ENCODE measurements around the gene MRPS22. TPM values are rescaled to one million over a fixed set of nuclear protein-coding genes. Genes with fewer than 3 reads are reported as not detected.

Gene MRPS22
- total and polyA plus RNA-seq, 2 of the 13 experiments (the other 11 are each of a cell fraction or from before 2014, with no cell fraction given): 52.7 to 113 TPM

DNA sequence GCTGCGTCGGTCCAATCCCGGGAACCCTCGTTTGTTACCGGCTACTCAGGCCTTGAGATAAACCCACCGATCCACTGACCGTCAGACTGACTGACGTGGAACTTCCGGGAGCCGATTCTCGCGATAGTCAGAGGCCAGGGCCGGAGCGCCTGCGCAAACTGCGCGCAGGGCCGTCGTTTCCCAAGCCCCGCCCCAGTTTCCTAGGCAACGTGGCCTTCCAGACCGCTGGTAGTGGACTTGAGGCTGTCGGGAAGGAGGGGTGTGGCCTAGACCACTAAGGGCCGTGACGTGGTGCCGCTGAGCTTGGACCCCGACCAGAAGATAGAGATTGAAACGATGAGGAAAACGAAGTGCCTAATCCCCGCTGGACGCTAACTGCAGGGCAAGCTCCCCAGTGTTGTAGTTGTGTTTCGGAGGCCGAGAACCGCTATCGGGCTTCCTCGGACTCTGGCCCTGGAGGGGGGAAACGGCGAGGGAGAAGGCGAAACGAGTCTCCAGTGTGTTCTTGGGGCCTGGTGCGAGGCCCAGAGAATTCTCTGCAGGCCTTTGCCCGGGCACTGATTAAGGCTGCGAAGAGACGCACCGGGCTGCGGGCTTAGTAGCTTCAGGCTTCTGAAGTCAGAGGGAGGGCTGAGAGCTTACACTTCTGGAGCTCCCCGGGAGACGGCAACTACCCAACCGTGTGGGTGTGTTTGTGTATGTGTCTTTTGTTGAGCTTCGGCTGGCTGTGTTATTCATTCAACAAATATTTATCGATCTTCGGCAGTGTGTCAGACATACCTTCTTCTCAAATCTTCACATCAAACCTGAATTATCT lies 45.9 kb downstream of the MRPS22 start, which contains the start of gene COPB2 (continued):
- TF ChIP-seq, protein P1, sequence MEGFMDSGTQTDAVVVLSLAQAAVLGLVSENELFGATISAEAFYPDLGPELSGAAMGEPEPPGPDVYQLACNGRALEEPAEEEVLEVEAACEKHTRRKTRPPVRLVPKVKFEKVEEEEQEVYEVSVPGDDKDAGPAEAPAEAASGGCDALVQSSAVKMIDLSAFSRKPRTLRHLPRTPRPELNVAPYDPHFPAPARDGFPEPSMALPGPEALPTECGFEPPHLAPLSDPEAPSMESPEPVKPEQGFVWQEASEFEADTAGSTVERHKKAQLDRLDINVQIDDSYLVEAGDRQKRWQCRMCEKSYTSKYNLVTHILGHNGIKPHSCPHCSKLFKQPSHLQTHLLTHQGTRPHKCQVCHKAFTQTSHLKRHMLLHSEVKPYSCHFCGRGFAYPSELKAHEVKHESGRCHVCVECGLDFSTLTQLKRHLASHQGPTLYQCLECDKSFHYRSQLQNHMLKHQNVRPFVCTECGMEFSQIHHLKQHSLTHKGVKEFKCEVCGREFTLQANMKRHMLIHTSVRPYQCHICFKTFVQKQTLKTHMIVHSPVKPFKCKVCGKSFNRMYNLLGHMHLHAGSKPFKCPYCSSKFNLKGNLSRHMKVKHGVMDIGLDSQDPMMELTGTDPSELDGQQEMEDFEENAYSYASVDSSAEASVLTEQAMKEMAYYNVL (CRISPR knock-in tag; IDR thresholded peaks at IDR 0.05; ENCODE audit: borderline replicate concordance): peak; percentile 56; the same call in 1 of the 2 replicates
- TF ChIP-seq ZNF543 (CRISPR knock-in tag; IDR thresholded peaks at IDR 0.05) (no peak), ZNF83 (CRISPR knock-in tag; IDR thresholded peaks at IDR 0.05; ENCODE audit: borderline replicate concordance) (no peak), ZNF879 (CRISPR knock-in tag; IDR thresholded peaks at IDR 0.05) (peak; percentile 62; the same call in 1 of the 2 replicates), ZFP62 (CRISPR knock-in tag; IDR thresholded peaks at IDR 0.05) (no peak), EED (CRISPR knock-in tag; IDR thresholded peaks at IDR 0.05) (no peak), NFIC (IDR thresholded peaks at IDR 0.05; ENCODE audit: low read length) (no peak), ZNF17 (CRISPR knock-in tag; IDR thresholded peaks at IDR 0.05) (no peak), ZMYM3 (CRISPR knock-in tag; IDR thresholded peaks at IDR 0.05) (no peak; the same call in 1 of the 2 replicates), PLRG1 (conservative IDR thresholded peaks at IDR 0.05) (no peak), POLR2G (IDR thresholded peaks at IDR 0.05; ENCODE audit: low read depth, low read length) (peak; percentile 89), MIXL1 (CRISPR knock-in tag; IDR thresholded peaks at IDR 0.05) (no peak)
- TF ChIP-seq, protein P2, sequence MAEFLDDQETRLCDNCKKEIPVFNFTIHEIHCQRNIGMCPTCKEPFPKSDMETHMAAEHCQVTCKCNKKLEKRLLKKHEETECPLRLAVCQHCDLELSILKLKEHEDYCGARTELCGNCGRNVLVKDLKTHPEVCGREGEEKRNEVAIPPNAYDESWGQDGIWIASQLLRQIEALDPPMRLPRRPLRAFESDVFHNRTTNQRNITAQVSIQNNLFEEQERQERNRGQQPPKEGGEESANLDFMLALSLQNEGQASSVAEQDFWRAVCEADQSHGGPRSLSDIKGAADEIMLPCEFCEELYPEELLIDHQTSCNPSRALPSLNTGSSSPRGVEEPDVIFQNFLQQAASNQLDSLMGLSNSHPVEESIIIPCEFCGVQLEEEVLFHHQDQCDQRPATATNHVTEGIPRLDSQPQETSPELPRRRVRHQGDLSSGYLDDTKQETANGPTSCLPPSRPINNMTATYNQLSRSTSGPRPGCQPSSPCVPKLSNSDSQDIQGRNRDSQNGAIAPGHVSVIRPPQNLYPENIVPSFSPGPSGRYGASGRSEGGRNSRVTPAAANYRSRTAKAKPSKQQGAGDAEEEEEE (CRISPR knock-in tag; IDR thresholded peaks at IDR 0.05; ENCODE audit: borderline replicate concordance): no peak
- TF ChIP-seq, protein P3, sequence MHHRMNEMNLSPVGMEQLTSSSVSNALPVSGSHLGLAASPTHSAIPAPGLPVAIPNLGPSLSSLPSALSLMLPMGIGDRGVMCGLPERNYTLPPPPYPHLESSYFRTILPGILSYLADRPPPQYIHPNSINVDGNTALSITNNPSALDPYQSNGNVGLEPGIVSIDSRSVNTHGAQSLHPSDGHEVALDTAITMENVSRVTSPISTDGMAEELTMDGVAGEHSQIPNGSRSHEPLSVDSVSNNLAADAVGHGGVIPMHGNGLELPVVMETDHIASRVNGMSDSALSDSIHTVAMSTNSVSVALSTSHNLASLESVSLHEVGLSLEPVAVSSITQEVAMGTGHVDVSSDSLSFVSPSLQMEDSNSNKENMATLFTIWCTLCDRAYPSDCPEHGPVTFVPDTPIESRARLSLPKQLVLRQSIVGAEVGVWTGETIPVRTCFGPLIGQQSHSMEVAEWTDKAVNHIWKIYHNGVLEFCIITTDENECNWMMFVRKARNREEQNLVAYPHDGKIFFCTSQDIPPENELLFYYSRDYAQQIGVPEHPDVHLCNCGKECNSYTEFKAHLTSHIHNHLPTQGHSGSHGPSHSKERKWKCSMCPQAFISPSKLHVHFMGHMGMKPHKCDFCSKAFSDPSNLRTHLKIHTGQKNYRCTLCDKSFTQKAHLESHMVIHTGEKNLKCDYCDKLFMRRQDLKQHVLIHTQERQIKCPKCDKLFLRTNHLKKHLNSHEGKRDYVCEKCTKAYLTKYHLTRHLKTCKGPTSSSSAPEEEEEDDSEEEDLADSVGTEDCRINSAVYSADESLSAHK (CRISPR knock-in tag; IDR thresholded peaks at IDR 0.05; ENCODE audit: borderline replicate concordance): no peak
- TF ChIP-seq, protein P4, sequence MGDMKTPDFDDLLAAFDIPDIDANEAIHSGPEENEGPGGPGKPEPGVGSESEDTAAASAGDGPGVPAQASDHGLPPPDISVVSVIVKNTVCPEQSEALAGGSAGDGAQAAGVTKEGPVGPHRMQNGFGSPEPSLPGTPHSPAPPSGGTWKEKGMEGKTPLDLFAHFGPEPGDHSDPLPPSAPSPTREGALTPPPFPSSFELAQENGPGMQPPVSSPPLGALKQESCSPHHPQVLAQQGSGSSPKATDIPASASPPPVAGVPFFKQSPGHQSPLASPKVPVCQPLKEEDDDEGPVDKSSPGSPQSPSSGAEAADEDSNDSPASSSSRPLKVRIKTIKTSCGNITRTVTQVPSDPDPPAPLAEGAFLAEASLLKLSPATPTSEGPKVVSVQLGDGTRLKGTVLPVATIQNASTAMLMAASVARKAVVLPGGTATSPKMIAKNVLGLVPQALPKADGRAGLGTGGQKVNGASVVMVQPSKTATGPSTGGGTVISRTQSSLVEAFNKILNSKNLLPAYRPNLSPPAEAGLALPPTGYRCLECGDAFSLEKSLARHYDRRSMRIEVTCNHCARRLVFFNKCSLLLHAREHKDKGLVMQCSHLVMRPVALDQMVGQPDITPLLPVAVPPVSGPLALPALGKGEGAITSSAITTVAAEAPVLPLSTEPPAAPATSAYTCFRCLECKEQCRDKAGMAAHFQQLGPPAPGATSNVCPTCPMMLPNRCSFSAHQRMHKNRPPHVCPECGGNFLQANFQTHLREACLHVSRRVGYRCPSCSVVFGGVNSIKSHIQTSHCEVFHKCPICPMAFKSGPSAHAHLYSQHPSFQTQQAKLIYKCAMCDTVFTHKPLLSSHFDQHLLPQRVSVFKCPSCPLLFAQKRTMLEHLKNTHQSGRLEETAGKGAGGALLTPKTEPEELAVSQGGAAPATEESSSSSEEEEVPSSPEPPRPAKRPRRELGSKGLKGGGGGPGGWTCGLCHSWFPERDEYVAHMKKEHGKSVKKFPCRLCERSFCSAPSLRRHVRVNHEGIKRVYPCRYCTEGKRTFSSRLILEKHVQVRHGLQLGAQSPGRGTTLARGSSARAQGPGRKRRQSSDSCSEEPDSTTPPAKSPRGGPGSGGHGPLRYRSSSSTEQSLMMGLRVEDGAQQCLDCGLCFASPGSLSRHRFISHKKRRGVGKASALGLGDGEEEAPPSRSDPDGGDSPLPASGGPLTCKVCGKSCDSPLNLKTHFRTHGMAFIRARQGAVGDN (CRISPR knock-in tag; IDR thresholded peaks at IDR 0.05): peak; percentile 90
- TF ChIP-seq, protein P5, sequence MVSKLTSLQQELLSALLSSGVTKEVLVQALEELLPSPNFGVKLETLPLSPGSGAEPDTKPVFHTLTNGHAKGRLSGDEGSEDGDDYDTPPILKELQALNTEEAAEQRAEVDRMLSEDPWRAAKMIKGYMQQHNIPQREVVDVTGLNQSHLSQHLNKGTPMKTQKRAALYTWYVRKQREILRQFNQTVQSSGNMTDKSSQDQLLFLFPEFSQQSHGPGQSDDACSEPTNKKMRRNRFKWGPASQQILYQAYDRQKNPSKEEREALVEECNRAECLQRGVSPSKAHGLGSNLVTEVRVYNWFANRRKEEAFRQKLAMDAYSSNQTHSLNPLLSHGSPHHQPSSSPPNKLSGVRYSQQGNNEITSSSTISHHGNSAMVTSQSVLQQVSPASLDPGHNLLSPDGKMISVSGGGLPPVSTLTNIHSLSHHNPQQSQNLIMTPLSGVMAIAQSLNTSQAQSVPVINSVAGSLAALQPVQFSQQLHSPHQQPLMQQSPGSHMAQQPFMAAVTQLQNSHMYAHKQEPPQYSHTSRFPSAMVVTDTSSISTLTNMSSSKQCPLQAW (CRISPR knock-in tag; IDR thresholded peaks at IDR 0.05): peak; percentile 40; the same call in 1 of the 2 replicates

Data from HepG2 (cell line).